ENCODE measurements around the gene CNNM1. TPM values are rescaled to one million over a fixed set of nuclear protein-coding genes. Genes with fewer than 3 reads are reported as not detected.
A peak's percentile ranks its signal among the peaks of the same experiment; 100 is the strongest.

The CNNM1 gene
- total and polyA plus RNA-seq, 2 donors from 2014 or later, result 0.49 to 0.85 TPM

GRCh38 chr10:99395750-99396445 is 66.7 kb downstream of the CNNM1 start:
- Histone ChIP-seq H3K9ac (ENCODE audit: low read length in 3 of 3) (no peak overlapping the region), H3K36me3 (ENCODE audit: control insufficient read depth in 2 of 3, insufficient read depth in 3 of 3, low read length in 3 of 3) (peaks cover 3 to 47% (median 21%) of the 10 kb centered on the region in 3 donors), H3K27ac (ENCODE audit: low read depth in 2 of 2, low read length in 2 of 2) (no peak overlapping the region), H3K4me3 (ENCODE audit: low read length in 3 of 3) (no peak overlapping the region), H3K4me1 (ENCODE audit: control insufficient read depth in 2 of 3, insufficient read depth in 2 of 3, low read depth in 1 of 3, low read length in 3 of 3) (peaks cover 0 to 2% (median 0%) of the 10 kb centered on the region in 3 donors), H3K9me3 (ENCODE audit: control insufficient read depth in 2 of 3, insufficient read depth in 1 of 3, low read length in 3 of 3) (no peaks in the 10 kb centered on the region), H3K27me3 (ENCODE audit: control insufficient read depth, insufficient read depth, low read length) (no peaks in the 10 kb centered on the region)
- intact Hi-C loops (cut with DNase I), result no loop called here
- TF ChIP-seq, protein P1, sequence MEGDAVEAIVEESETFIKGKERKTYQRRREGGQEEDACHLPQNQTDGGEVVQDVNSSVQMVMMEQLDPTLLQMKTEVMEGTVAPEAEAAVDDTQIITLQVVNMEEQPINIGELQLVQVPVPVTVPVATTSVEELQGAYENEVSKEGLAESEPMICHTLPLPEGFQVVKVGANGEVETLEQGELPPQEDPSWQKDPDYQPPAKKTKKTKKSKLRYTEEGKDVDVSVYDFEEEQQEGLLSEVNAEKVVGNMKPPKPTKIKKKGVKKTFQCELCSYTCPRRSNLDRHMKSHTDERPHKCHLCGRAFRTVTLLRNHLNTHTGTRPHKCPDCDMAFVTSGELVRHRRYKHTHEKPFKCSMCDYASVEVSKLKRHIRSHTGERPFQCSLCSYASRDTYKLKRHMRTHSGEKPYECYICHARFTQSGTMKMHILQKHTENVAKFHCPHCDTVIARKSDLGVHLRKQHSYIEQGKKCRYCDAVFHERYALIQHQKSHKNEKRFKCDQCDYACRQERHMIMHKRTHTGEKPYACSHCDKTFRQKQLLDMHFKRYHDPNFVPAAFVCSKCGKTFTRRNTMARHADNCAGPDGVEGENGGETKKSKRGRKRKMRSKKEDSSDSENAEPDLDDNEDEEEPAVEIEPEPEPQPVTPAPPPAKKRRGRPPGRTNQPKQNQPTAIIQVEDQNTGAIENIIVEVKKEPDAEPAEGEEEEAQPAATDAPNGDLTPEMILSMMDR (IDR thresholded peaks at IDR 0.05; ENCODE audit: borderline replicate concordance, extremely low read depth, insufficient read depth), result no peak
- peak in 3 of 5 donors; percentile 47 to 66 (median 63) for DNase-seq
- FAIRE-seq, result no peak

GRCh38 chr10:99396471-99396870 is 67.3 kb downstream of the CNNM1 start:
- no peaks in the 10 kb centered on the region for H3K27me3 ChIP-seq (ENCODE audit: control insufficient read depth, insufficient read depth, low read length)
- no peak overlapping the region for H3K27ac ChIP-seq (ENCODE audit: low read depth in 2 of 2, low read length in 2 of 2)
- FAIRE-seq, result no peak
- TF ChIP-seq, protein P1 (IDR thresholded peaks at IDR 0.05; ENCODE audit: borderline replicate concordance, extremely low read depth, insufficient read depth), result no peak
- H3K9me3 ChIP-seq (ENCODE audit: control insufficient read depth in 2 of 3, insufficient read depth in 1 of 3, low read length in 3 of 3), result no peaks in the 10 kb centered on the region
- H3K4me1 ChIP-seq (ENCODE audit: control insufficient read depth in 2 of 3, insufficient read depth in 2 of 3, low read depth in 1 of 3, low read length in 3 of 3), result peaks cover 0 to 2% (median 0%) of the 10 kb centered on the region in 3 donors
- intact Hi-C loops (cut with DNase I), result no loop called here
- peak in 2 of 5 donors; percentile 34 to 44 for DNase-seq
- H3K36me3 ChIP-seq (ENCODE audit: control insufficient read depth in 2 of 3, insufficient read depth in 3 of 3, low read length in 3 of 3), result peaks cover 3 to 52% (median 22%) of the 10 kb centered on the region in 3 donors
- H3K9ac ChIP-seq (ENCODE audit: low read length in 3 of 3), result no peak overlapping the region
- no peak overlapping the region for H3K4me3 ChIP-seq (ENCODE audit: low read length in 3 of 3)

- intact Hi-C loops (cut with DNase I), result no loop called here
- no peak overlapping the region for H3K4me3 ChIP-seq (ENCODE audit: low read length in 3 of 3)
- H3K27ac ChIP-seq (ENCODE audit: low read depth in 2 of 2, low read length in 2 of 2), result no peak overlapping the region
- no peaks in the 10 kb centered on the region for H3K4me1 ChIP-seq (ENCODE audit: control insufficient read depth in 2 of 3, insufficient read depth in 2 of 3, low read depth in 1 of 3, low read length in 3 of 3)
- TF ChIP-seq, protein P1 (IDR thresholded peaks at IDR 0.05; ENCODE audit: borderline replicate concordance, extremely low read depth, insufficient read depth), result no peak
- H3K9ac ChIP-seq (ENCODE audit: low read length in 3 of 3), result no peak overlapping the region
- no peak for FAIRE-seq
- no peaks in the 10 kb centered on the region for H3K9me3 ChIP-seq (ENCODE audit: control insufficient read depth in 2 of 3, insufficient read depth in 1 of 3, low read length in 3 of 3)
- peaks cover 4 to 82% (median 47%) of the 10 kb centered on the region in 3 donors for H3K36me3 ChIP-seq (ENCODE audit: control insufficient read depth in 2 of 3, insufficient read depth in 3 of 3, low read length in 3 of 3)
- no peak for DNase-seq
- no peaks in the 10 kb centered on the region for H3K27me3 ChIP-seq (ENCODE audit: control insufficient read depth, insufficient read depth, low read length)
Observed at GRCh38 chr10:99399664-99400063, 70.5 kb downstream of the CNNM1 start.

All from kidney (tissue), 14 donors.